Fibroblast of lung (primary cell): Measurements from ENCODE around the gene PRKAA1. TPM values are rescaled to one million over a fixed set of nuclear protein-coding genes. Genes with fewer than 3 reads are reported as not detected.

Source experiments
- DNase-seq, 2 donors: peaks; one replicate each; pipeline versions ENCODE4 v3.0.0 to v3.0.0-alpha.2; 2010; ENCODE audit warnings: low read depth in 2 of 2
- H2AFZ ChIP-seq: 2 replicates; pipeline ENCODE4 v1.5.1; 2012; ENCODE audit warnings: low read length, control low read depth, inconsistent platforms
- H3K27ac ChIP-seq: 2 replicates; pipeline ENCODE4 v1.5.1; 2011; ENCODE audit warnings: low read length, control low read depth; ENCODE audit not compliant: insufficient read depth
- H3K27me3 ChIP-seq: 2 replicates; pipeline ENCODE4 v1.5.1; 2011; ENCODE audit warnings: mild to moderate bottlenecking, low read length; ENCODE audit not compliant: control insufficient read depth, insufficient read depth
- H3K36me3 ChIP-seq: 2 replicates; pipeline ENCODE4 v1.5.1; 2011; ENCODE audit warnings: low read length; ENCODE audit not compliant: control insufficient read depth, insufficient read depth
- H3K4me1 ChIP-seq: 2 replicates; pipeline ENCODE4 v1.5.1; 2011; ENCODE audit warnings: low read length; ENCODE audit not compliant: control insufficient read depth, insufficient read depth; ENCODE audit errors: extremely low read depth
- H3K4me2 ChIP-seq: 2 replicates; pipeline ENCODE4 v1.5.1; 2011; ENCODE audit warnings: low read length, control low read depth; ENCODE audit not compliant: insufficient read depth; ENCODE audit errors: extremely low read depth
- H3K4me3 ChIP-seq, 4 experiments: fragments of 200-600 bp in 1 of 4; sonication (generic) in 1 of 4; replicated peaks in 1 of 4; 2 replicates each; pipeline ENCODE4 v1.5.1; 2011 to 2016; ENCODE audit warnings: low read length in 4 of 4, low read depth in 3 of 4, mild to moderate bottlenecking in 3 of 4, control low read depth in 2 of 4, inconsistent platforms in 1 of 4, mixed read lengths in 1 of 4; ENCODE audit not compliant: insufficient read depth in 1 of 4; ENCODE audit errors: control extremely low read depth in 1 of 4
- H3K79me2 ChIP-seq: 2 replicates; pipeline ENCODE4 v1.5.1; 2012; ENCODE audit warnings: mild to moderate bottlenecking, low read length, inconsistent platforms; ENCODE audit not compliant: control insufficient read depth, insufficient read depth
- H3K9ac ChIP-seq: 2 replicates; pipeline ENCODE4 v1.5.1; 2011; ENCODE audit warnings: mild to moderate bottlenecking, low read length, control low read depth; ENCODE audit not compliant: insufficient read depth
- H3K9me3 ChIP-seq: 2 replicates; pipeline ENCODE4 v1.5.1; 2012; ENCODE audit warnings: low read depth, low read length; ENCODE audit not compliant: control insufficient read depth, insufficient read depth
- H4K20me1 ChIP-seq: 2 replicates; pipeline ENCODE4 v1.5.1; 2011; ENCODE audit warnings: low read length; ENCODE audit not compliant: control insufficient read depth, insufficient read depth; ENCODE audit errors: extremely low read depth
- EZH2 ChIP-seq: IDR thresholded peaks from 2 replicates; pipeline ENCODE4 v1.5.1; 2012; ENCODE audit warnings: low read length, control low read depth, mild to moderate bottlenecking; ENCODE audit errors: missing control alignments
- polyA plus RNA-seq, 2 donors: library from polyadenylated mRNA; depleted of rRNA in 1 of 2; stranded (reverse) in 1 of 2; unstranded in 1 of 2; fragments of >200 nt; gene quantifications; 2 replicates each; pipeline ENCODE4 v1.2.1, GENCODE V29; 2011 to 2012; ENCODE audit warnings: missing spikeins in 1 of 2
- total RNA-seq: library from RNA; depleted of rRNA; stranded (reverse); fragments of >200 nt; gene quantifications from 2 replicates; pipeline ENCODE4 v1.2.1, GENCODE V29; 2014
- TF ChIP-seq, protein P1 (sequence below), 2 donors: IDR thresholded peaks in 1 of 2; conservative IDR thresholded peaks in 1 of 2; 1 replicate in 1 of 2; 2 replicates in 1 of 2; pipeline ENCODE4 v1.5.1; 2011 to 2012; ENCODE audit warnings: low read length in 2 of 2, control low read depth in 1 of 2, inconsistent platforms in 1 of 2, low read depth in 1 of 2, mild to moderate bottlenecking in 1 of 2

The PRKAA1 gene
- total and polyA plus RNA-seq, 2 donors (not counting 1 experiment from before 2014, with no cell fraction given): 106 to 107 TPM

DNA sequence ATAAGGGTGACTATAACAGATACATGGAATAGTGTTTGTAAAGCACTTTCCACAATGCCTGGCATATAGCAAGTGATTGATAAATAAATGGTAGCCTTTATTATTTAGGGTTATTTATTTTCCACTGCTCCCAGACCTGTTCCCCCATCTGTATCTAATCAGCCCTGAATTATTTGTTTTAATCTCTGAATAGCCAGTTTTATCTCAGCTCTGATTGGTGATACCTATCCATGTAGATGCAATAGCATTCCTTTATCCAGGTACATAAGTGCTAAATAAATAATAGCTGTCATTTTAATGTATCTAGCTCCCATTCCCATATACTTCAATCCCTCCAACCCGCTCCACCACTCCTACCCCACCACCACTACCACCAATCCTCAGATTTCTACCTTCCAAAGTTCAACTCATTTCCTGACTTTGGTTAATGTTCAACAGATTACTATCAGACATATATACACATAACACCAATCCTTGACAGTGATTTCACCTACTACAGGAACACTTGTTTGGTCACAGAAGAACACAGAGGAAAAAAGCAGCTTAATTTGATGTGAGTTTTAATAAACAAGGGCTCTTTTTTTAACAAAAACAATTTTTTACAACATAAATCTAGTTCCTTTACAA lies 14.0 kb downstream of the PRKAA1 start:
- Histone ChIP-seq H3K79me2 (peaks cover 97% of the 10 kb centered on the region), H3K27me3 (no peaks in the 10 kb centered on the region), H3K9ac (no peak overlapping the region), H3K4me3 (no peak overlapping the region), H3K36me3 (no peaks in the 10 kb centered on the region), H3K4me2 (no peak overlapping the region), H3K9me3 (no peaks in the 10 kb centered on the region), H2AFZ (no peak overlapping the region), H3K27ac (no peak overlapping the region), H3K4me1 (peaks cover 6% of the 10 kb centered on the region), H4K20me1 (peaks cover 3% of the 10 kb centered on the region)
- no peak for DNase-seq
- TF ChIP-seq, protein P1, sequence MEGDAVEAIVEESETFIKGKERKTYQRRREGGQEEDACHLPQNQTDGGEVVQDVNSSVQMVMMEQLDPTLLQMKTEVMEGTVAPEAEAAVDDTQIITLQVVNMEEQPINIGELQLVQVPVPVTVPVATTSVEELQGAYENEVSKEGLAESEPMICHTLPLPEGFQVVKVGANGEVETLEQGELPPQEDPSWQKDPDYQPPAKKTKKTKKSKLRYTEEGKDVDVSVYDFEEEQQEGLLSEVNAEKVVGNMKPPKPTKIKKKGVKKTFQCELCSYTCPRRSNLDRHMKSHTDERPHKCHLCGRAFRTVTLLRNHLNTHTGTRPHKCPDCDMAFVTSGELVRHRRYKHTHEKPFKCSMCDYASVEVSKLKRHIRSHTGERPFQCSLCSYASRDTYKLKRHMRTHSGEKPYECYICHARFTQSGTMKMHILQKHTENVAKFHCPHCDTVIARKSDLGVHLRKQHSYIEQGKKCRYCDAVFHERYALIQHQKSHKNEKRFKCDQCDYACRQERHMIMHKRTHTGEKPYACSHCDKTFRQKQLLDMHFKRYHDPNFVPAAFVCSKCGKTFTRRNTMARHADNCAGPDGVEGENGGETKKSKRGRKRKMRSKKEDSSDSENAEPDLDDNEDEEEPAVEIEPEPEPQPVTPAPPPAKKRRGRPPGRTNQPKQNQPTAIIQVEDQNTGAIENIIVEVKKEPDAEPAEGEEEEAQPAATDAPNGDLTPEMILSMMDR (conservative IDR thresholded peaks at IDR 0.05 in 1 of 2, IDR thresholded peaks at IDR 0.05 in 1 of 2; ENCODE audit: low read depth in 1 of 2, low read length in 2 of 2): no peak
- TF ChIP-seq EZH2: no peak

DNA sequence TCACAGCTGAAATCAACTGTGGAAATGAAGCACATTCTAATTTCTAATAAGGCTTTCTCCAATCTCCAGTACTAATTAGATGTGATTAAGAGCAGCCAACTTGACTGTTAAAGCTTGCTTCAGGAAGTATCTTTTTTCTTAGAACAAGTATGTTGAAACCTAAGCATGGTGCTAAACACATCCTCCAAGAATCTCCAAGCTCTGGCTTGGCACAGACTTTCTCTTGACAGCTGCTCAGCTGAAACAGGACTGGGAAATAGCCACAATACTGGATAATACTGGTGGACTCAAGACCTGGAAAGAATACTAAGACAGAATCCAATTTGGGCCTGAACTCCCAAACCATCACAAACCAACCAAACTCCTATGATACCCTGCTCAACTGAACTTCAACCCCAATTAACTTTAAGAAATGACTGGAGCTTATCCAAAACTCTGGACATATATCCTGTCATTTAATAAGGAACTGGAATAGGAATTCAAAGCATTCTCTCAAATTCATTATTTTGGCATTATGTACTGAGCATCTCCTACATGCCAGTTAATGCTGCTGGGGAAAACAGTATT lies 16.2 kb downstream of the PRKAA1 start:
- Histone ChIP-seq H3K36me3 (no peaks in the 10 kb centered on the region), H3K27ac (no peak overlapping the region), H3K4me3 (no peak overlapping the region), H3K4me1 (peaks cover 6% of the 10 kb centered on the region), H3K9ac (no peak overlapping the region), H3K27me3 (no peaks in the 10 kb centered on the region), H3K9me3 (no peaks in the 10 kb centered on the region), H2AFZ (no peak overlapping the region), H4K20me1 (peaks cover 3% of the 10 kb centered on the region), H3K4me2 (no peak overlapping the region), H3K79me2 (peaks cover 94% of the 10 kb centered on the region)
- peak; percentile 63 to 83 for DNase-seq
- no peak for TF ChIP-seq EZH2
- TF ChIP-seq, protein P1 (conservative IDR thresholded peaks at IDR 0.05 in 1 of 2, IDR thresholded peaks at IDR 0.05 in 1 of 2; ENCODE audit: low read depth in 1 of 2, low read length in 2 of 2): no peak

DNA sequence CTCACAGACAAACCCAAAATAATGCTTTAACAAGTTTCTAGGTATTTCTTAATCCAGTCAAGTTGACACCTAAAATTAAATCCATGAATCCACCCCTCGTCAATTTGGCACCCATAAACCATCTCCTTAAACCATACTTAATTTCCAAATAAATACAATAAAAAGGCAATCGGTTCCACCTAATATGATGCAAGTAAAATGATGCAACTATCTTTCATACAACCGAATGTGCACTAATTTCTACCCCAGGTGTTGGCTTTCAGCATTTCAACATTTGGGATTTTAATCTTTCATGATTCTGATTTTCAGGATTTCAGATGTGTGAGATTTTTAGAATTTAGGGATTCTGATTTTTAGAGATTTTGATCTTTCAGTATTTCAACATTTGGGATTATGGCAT lies 17.3 kb downstream of the PRKAA1 start:
- Histone ChIP-seq H3K4me2 (no peak overlapping the region), H3K36me3 (no peaks in the 10 kb centered on the region), H3K9ac (no peak overlapping the region), H3K27me3 (no peaks in the 10 kb centered on the region), H2AFZ (no peak overlapping the region), H3K9me3 (no peaks in the 10 kb centered on the region), H3K4me3 (no peak overlapping the region), H3K4me1 (peaks cover 6% of the 10 kb centered on the region), H3K27ac (no peak overlapping the region), H3K79me2 (peaks cover 92% of the 10 kb centered on the region), H4K20me1 (peaks cover 3% of the 10 kb centered on the region)
- no peak for TF ChIP-seq EZH2
- TF ChIP-seq, protein P1 (conservative IDR thresholded peaks at IDR 0.05 in 1 of 2, IDR thresholded peaks at IDR 0.05 in 1 of 2; ENCODE audit: low read depth in 1 of 2, low read length in 2 of 2): no peak
- DNase-seq: no peak
